ENCODE measurements around the gene RHOV.
A peak's percentile ranks its signal among the peaks of the same experiment; 100 is the strongest.

RHOV gene

GRCh38 chr15:40853241-40853890, 20.7 kb downstream of the RHOV start:
- H3K4me1 ChIP-seq (ENCODE audit: low read length): peaks cover 13% of the 10 kb centered on the region
- no peaks in the 10 kb centered on the region for H3K27me3 ChIP-seq (ENCODE audit: low read depth, low read length)
- no peak overlapping the region for H3K27ac ChIP-seq (ENCODE audit: low read length)
- H2AFZ ChIP-seq (ENCODE audit: low read depth, low read length): no peak overlapping the region
- H4K20me1 ChIP-seq (ENCODE audit: insufficient read depth, low read length): no peaks in the 10 kb centered on the region
- TF ChIP-seq, protein P1, sequence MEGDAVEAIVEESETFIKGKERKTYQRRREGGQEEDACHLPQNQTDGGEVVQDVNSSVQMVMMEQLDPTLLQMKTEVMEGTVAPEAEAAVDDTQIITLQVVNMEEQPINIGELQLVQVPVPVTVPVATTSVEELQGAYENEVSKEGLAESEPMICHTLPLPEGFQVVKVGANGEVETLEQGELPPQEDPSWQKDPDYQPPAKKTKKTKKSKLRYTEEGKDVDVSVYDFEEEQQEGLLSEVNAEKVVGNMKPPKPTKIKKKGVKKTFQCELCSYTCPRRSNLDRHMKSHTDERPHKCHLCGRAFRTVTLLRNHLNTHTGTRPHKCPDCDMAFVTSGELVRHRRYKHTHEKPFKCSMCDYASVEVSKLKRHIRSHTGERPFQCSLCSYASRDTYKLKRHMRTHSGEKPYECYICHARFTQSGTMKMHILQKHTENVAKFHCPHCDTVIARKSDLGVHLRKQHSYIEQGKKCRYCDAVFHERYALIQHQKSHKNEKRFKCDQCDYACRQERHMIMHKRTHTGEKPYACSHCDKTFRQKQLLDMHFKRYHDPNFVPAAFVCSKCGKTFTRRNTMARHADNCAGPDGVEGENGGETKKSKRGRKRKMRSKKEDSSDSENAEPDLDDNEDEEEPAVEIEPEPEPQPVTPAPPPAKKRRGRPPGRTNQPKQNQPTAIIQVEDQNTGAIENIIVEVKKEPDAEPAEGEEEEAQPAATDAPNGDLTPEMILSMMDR (IDR thresholded peaks at IDR 0.05; ENCODE audit: low read depth, low read length): no peak
- no peak for TF ChIP-seq EZH2phosphoT487 (IDR thresholded peaks at IDR 0.05; ENCODE audit: low read depth)
- H3K36me3 ChIP-seq (replicated peaks; ENCODE audit: low read depth, low read length): no peaks in the 10 kb centered on the region
- no peak overlapping the region for H3K9ac ChIP-seq (ENCODE audit: low read length)
- no peaks in the 10 kb centered on the region for H3K9me3 ChIP-seq (ENCODE audit: insufficient read depth, low read length)
- H3K4me3 ChIP-seq (ENCODE audit: low read length): no peak overlapping the region
- H3K79me2 ChIP-seq (ENCODE audit: low read length): no peaks in the 10 kb centered on the region
- H3K4me2 ChIP-seq (ENCODE audit: low read length): no peak overlapping the region

GRCh38 chr15:40852529-40852928, 21.5 kb downstream of the RHOV start:
- H3K9ac ChIP-seq (ENCODE audit: low read length): no peak overlapping the region
- no peak overlapping the region for H2AFZ ChIP-seq (ENCODE audit: low read depth, low read length)
- no peaks in the 10 kb centered on the region for H3K27me3 ChIP-seq (ENCODE audit: low read depth, low read length)
- no peaks in the 10 kb centered on the region for H3K9me3 ChIP-seq (ENCODE audit: insufficient read depth, low read length)
- no peaks in the 10 kb centered on the region for H4K20me1 ChIP-seq (ENCODE audit: insufficient read depth, low read length)
- H3K4me3 ChIP-seq (ENCODE audit: low read length): no peak overlapping the region
- no peaks in the 10 kb centered on the region for H3K36me3 ChIP-seq (replicated peaks; ENCODE audit: low read depth, low read length)
- no peaks in the 10 kb centered on the region for H3K79me2 ChIP-seq (ENCODE audit: low read length)
- no peak for TF ChIP-seq EZH2phosphoT487 (IDR thresholded peaks at IDR 0.05; ENCODE audit: low read depth)
- TF ChIP-seq, protein P1 (IDR thresholded peaks at IDR 0.05; ENCODE audit: low read depth, low read length): no peak
- H3K4me1 ChIP-seq (ENCODE audit: low read length): peaks cover 11% of the 10 kb centered on the region
- no peak overlapping the region for H3K4me2 ChIP-seq (ENCODE audit: low read length)
- no peak overlapping the region for H3K27ac ChIP-seq (ENCODE audit: low read length)

DNA sequence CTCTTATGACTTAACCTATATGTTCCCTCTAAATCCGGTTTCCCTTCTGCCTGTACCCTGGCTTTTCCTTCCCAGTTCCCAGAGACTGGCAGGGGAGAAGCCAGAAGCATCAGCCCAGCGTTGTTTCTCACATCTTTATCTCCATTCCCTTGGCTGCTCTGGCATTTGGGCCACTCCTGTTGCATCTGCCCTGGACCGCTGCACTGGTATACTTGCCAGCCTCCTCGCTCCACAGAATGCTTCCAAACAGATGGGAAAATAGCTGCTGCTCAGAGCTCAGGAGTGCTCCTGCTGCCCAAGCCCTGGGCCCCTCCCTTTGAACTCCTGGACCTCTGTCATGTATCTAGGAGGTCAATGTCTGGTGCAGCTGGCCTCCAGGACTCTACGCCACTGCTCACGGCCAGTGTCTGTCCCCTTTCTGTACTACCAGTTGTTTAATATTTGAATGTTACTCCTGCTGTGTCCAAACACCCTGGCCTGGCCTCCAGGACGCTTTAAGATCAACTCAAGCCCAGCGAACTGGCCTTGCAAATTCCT, 23.4 kb downstream of the RHOV start:
- Histone ChIP-seq H3K4me3 (ENCODE audit: low read length) (no peak overlapping the region), H3K9me3 (ENCODE audit: insufficient read depth, low read length) (no peaks in the 10 kb centered on the region), H3K4me1 (ENCODE audit: low read length) (peaks cover 19% of the 10 kb centered on the region), H3K4me2 (ENCODE audit: low read length) (no peak overlapping the region), H3K9ac (ENCODE audit: low read length) (no peak overlapping the region), H2AFZ (ENCODE audit: low read depth, low read length) (no peak overlapping the region), H3K79me2 (ENCODE audit: low read length) (no peaks in the 10 kb centered on the region), H3K27me3 (ENCODE audit: low read depth, low read length) (no peaks in the 10 kb centered on the region), H3K27ac (ENCODE audit: low read length) (no peak overlapping the region), H4K20me1 (ENCODE audit: insufficient read depth, low read length) (no peaks in the 10 kb centered on the region), H3K36me3 (replicated peaks; ENCODE audit: low read depth, low read length) (no peaks in the 10 kb centered on the region)
- TF ChIP-seq, protein P1 (IDR thresholded peaks at IDR 0.05; ENCODE audit: low read depth, low read length): no peak
- TF ChIP-seq EZH2phosphoT487 (IDR thresholded peaks at IDR 0.05; ENCODE audit: low read depth): no peak

- H3K27ac ChIP-seq (ENCODE audit: low read length): 0 out of 2 replicates have a peak overlapping the region, but pooled peaks have one; percentile 24
- no peaks in the 10 kb centered on the region for H3K36me3 ChIP-seq (replicated peaks; ENCODE audit: low read depth, low read length)
- H3K9me3 ChIP-seq (ENCODE audit: insufficient read depth, low read length): no peaks in the 10 kb centered on the region
- H3K79me2 ChIP-seq (ENCODE audit: low read length): no peaks in the 10 kb centered on the region
- H3K4me2 ChIP-seq (ENCODE audit: low read length): peak overlapping the region; percentile 60
- peaks cover 19% of the 10 kb centered on the region for H3K4me1 ChIP-seq (ENCODE audit: low read length)
- no peaks in the 10 kb centered on the region for H3K27me3 ChIP-seq (ENCODE audit: low read depth, low read length)
- TF ChIP-seq, protein P1 (IDR thresholded peaks at IDR 0.05; ENCODE audit: low read depth, low read length): no peak
- TF ChIP-seq EZH2phosphoT487 (IDR thresholded peaks at IDR 0.05; ENCODE audit: low read depth): no peak
- no peaks in the 10 kb centered on the region for H4K20me1 ChIP-seq (ENCODE audit: insufficient read depth, low read length)
- peak overlapping the region; percentile 39; the same call in 1 of the 2 replicates for H3K4me3 ChIP-seq (ENCODE audit: low read length)
- peak overlapping the region; percentile 86 for H2AFZ ChIP-seq (ENCODE audit: low read depth, low read length)
- peak overlapping the region; percentile 25; the same call in 1 of the 2 replicates for H3K9ac ChIP-seq (ENCODE audit: low read length)
These were observed 26.6 kb downstream of the RHOV start for GRCh38 chr15:40847223-40847961.

All from OCI-LY3 (cell line).